Body of pancreas (tissue), 4 donors: ENCODE data around the gene CLSTN1.
A peak's percentile ranks its signal among the peaks of the same experiment; 100 is the strongest.

Experiments
- CTCF ChIP-seq, 7 experiments: fragments of 450-650 bp in 4 of 7; fragments of 200-600 bp in 3 of 7; sonication (generic) in 3 of 7; IDR thresholded peaks; one replicate each; pipeline ENCODE4 v1.5.1; 2016 to 2019; ENCODE audit warnings: antibody characterized with exemption in 7 of 7
- POLR2A ChIP-seq, 3 donors: fragments of 450-650 bp; IDR thresholded peaks; one replicate each; pipeline ENCODE4 v1.6.1; 2016; ENCODE audit warnings: antibody characterized with exemption in 3 of 3, mild to moderate bottlenecking in 2 of 3

DNA sequence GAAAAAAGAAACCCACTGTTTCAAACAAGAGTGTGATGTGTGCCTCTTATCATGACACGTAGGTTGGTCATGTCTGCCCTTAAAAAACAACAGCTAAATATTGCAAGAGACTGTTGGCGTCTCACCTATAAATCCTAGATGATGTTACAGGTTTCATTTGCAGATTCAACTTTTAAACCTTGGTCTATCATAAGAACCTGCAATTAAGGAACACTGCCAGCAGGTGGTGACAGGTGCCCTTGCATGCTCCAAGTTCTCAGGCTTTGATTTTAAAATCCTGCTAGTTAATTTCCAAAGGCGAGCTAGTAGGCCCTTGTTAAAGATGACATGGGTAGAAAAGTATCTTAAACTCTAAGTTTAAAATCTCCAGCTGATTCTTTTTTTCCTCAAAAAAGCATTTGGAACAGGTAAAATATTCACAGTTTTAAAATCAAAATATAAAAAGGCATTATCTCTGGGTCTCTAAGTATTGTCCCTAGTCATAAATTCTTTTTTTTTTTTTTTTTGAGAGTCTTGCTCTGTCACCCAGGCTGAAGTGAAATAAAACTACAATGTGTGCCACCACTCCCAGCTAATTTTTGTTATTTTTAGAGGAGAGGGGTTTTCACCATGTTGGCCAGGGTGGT, 39.1 kb downstream of the CLSTN1 start:
- TF ChIP-seq CTCF (IDR thresholded peaks at IDR 0.05) (peak; percentile 60 to 87 (median 80)), POLR2A (IDR thresholded peaks at IDR 0.05) (no peak)
